HG03342 (cell line): ENCODE measurements around the gene CYGB.

Source experiments
- ATAC-seq: cut with Tn5 transposase; IDR thresholded peaks from one replicate; pipeline ENCODE4 v1.9.1; 2021; ENCODE audit warnings: mild to moderate bottlenecking, moderate library complexity; ENCODE audit not compliant: unreplicated experiment

CYGB gene

GRCh38 chr17:76501827-76502307, 35.6 kb downstream of the CYGB start:
- no peak for ATAC-seq

DNA sequence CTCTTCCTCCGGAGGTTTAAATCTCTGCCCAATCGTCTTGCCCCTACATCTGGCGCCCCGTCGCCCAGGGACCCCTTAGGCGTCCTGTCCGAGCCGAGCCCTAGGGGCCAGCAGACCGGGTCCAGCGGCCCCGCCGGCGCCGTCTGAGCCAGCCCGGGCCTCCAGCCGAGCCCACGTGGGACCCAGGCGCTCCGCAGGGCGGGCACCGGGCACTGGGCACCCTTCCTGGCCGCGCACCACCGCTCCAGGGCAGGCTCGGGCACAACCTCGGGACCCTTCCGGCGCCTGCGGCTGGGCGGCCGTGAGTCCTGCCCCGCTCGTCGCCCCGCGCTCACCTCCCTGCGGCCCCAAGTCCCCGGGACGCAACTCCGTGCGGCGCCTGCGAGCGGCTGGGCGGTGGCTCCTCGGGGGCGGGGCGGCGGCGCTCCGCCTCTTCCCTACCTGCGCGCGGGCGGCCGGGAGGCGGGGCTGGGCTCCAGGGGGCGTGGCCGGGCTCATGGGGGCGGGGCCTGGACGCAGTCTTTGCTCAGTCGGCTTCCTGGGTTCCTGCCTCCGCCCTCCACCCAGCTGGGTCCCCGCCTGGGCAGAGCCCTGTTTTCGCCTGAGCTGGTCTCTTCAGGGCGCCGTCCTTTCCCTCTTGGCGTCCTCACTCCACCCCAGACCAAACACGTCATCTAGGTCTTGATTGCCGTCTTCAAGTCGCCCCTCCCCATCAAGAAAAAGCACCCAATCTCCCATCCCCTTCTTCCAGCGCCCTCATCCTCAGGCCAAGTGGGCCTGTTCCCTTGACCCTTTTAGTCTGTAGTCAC, 36.3 kb downstream of the CYGB start, which contains the start of gene RHBDF2:
Gene RHBDF2 (minus strand): TSS at position 406 of the 809 bp plus-strand sequence. CDS start 19,899 bp downstream, outside the sequence.
- ATAC-seq: peak; percentile 69

DNA sequence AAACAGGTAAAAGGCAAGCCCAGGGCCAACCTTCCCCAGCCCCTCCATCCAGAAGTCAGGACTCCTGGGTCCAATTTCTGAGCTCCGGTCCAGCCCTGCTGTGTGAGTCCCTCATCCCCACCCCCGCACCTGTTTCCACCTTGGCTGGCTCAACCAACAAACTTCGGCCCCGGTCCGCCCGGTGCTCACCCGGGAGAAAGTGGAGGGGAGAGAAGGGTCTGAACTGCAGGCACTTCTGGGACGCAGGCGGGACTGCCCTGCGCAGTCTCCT, 36.8 kb downstream of the CYGB start:
- no peak for ATAC-seq

DNA sequence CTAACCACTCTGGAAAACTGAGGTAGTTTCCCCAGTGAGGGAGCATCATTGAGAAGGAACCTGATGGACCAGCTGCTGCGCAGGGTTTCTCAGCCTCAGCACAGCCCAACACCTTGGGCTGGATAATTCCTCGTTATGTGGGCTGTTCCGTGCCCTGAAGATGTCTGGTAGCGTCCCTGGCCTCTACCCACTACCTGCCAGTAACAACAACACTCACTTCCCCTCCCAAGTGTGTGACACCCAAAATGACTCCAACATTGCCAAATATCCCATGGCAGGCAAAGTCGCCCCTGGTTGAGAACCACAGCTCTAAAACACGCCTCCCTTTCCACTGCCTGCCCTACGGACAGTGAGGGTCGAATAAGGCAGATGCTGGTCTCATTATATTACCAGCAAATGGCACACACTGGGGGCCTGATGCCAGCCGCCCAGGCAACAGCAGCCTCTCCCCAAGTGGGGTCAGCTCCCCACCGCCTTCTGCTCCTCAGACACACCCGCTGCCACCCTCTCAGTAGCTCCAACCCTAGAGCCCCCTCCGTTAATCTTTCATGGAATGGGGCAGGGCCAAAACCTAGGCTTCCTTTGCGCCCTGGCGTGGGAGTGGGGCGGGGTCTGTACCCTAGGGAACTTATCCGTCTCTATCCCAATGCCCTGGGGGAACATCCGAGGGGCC, 37.3 kb downstream of the CYGB start:
- ATAC-seq: no peak

GRCh38 chr17:76499267-76499667, 38.2 kb downstream of the CYGB start:
- ATAC-seq: no peak

DNA sequence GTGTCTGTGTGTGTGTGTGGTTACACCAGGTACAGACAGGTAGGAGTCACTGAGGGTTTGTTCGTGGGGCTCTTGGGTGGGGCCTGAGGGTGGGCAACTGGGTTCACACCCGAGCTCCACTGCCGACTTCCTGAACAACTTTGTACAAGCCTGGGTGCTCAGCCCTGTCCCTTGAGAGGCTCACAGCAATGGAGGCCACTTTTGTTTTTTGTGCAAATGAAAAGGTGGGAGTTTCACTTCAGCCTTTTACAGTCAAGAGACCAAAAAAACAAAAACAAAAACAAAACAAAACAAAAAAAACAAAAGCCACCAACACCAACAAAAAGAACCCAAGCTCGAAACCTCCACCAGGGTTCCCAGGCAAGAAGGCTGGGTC, 38.6 kb downstream of the CYGB start:
- ATAC-seq: no peak

DNA sequence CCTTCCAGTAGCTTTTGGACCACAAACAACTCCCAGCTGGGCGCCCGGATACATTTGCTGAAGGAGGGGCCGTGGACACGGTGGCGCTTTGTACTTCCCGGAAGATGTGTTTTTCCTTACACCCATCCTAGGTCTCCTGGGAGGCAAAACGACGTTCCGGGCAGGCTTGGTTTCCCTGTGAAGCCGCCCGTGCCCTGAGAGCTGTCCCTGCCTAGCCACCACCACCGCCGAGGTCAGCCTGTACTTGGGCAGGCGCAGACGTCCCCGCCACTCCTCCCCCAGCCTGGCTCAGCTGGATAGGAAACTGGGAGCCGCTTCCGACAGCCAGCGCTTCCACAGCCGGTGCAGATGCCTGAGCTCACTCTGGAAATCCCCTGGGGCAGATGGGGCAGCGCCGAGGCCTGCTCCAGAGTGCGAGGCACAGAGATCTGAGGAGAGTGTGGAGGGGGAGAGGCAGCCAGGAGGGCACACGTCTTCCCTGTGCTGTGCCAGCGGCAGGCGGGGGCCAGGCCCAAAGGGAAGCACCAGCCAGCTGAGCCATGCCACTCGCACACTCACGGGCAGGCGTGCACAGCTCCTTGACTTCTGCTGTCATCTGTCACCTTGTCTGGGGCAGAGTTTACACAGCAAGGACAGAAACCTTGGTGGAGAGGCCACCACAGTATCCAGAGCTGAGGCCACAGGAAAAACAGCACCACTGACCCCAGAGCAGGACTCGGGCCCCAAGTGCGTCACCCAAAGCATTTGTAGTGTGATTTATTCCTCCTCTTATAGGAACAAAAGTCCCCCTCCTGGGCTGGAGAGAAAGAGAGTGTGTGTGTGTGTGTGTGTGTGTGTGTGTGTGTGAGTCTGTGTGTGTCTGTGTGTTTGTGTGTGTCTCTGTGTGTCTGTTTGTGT, 39.3 kb downstream of the CYGB start:
- no peak for ATAC-seq

GRCh38 chr17:76497699-76497978, 39.9 kb downstream of the CYGB start:
- no peak for ATAC-seq

GRCh38 chr17:76496464-76496863, 41.0 kb downstream of the CYGB start:
- no peak for ATAC-seq

DNA sequence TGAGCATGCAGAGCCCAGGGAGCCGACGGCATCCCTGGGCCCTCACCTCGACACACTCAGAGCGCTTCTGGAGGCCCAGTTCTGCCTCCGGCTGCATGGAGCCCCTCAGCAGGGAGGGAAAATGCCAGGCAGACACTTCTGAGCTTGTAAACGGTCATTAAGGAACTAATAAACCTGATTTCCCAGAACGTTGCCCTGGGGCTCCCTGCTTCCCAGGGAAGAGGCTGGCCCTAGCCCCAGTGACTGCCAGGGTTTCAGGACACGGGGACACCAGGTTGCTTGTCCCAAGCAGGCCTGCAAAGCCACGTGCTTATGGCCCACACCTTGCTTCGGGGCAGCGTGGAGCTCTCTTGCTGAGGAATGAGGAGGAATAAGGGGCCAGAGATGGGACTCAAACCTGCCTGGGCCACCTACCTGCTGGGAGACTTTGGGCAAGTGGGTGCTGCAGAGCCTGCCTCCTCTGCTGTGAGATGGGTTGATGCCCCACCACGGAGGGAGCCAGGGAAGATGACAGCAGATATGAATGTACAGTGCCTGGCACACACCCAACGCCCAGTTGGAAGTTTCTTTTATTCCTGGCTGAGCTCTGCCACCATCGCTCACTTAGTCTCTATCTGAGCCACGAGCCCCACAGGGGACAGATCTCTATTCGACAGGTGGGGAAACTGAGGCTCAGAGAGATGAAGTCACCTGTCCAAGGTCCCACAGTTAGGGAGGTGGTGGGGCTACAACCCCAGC, 41.7 kb downstream of the CYGB start:
- ATAC-seq: no peak

DNA sequence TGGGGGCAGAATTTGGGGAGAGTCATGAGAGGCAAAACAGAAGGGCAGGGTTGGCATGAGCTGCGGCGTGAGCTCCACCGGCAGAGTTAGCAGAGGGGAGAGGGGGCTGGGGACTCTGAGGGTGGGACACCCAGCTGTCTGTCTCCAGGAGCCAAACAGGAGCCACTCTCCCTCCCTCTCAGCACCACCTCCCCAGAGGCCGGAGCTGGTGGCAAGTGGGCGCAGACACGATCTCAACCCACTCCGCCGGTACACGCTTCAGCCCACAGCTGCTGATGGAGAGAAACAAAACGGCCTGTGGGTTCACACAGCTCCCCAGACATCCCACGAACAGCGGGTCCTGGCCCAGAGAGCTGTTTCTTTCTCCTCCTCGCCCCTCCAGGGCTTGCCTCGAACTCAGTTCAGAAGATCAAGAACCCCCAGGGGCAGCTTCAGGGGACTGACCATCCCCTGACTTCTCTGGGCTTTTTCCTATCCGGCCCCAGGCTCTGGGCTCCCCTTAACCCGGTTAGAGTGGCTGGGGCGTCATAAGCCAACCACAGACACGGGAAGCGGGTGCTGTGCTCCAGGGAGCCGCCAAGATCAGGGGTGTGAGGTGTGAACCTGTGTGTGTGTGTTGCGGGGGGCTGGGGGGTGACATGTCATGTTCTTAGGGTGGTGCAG, 43.9 kb downstream of the CYGB start:
- ATAC-seq: peak; percentile 1

DNA sequence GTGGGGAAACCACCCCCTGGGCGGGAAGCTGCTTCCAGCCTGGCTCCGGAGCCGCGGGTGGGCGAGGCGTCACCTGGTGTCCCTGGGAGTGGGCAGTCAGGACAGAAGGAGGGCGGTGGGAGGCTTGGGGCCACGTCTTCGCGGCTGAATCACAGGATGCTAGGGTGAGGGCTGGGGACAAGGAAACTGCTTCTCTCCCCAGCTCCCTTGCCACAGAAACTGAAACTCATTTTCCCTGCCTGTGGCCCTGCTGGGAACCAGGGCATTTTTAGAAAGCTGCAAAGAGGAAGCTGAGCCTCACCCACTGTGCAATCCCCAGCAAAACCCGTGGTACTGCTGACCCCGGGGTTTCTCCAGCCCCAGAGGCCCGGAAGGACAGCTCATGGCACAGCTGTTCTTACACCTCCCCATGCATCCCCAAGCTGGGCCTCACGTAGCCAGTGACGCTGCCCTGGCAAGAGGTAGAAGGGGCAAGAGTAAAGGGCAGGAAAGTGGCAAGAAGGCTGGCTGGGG, 44.5 kb downstream of the CYGB start:
- peak; percentile 41 for ATAC-seq

DNA sequence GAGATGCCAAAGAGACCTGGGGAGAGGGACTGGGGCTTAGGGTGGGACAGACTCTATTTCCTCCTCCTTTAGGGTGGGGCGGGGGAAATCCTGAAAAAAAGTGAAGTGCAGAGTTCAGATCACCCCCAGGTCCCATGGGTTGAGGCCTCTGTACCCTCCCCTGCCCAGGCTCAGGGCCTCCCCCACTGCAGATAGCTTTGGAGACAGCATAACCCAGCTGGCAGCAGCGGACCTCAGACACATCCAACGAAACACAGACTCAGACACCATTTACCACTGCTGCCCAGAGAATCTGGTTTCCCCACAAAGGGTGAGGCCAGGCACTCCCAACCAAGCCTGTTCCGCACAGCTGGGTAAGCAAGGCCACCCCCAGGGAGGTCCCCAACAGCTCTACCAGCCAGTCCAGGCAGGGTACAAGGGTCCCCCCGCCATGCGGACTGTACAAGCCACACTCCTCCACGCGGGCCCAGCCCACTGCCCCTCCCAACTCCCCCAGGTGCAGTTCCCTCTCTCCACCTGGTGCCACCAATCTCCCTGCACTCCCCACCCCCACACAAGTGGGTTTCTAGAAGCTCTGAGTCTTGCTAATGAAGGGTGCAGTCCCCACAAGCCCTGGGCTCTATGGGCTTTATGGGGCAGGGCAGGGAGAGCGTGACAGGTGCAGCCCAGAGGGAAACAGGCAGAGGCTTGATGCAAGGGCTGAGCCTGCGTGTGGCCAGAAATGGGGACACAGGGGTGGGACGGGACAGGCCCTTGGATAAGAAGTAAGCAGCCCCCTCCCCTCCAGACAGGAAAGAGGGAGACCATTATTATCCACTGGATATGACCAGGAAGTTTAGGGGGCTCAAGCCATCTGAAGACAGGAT, 45.2 kb downstream of the CYGB start:
- peak; percentile 32 for ATAC-seq

DNA sequence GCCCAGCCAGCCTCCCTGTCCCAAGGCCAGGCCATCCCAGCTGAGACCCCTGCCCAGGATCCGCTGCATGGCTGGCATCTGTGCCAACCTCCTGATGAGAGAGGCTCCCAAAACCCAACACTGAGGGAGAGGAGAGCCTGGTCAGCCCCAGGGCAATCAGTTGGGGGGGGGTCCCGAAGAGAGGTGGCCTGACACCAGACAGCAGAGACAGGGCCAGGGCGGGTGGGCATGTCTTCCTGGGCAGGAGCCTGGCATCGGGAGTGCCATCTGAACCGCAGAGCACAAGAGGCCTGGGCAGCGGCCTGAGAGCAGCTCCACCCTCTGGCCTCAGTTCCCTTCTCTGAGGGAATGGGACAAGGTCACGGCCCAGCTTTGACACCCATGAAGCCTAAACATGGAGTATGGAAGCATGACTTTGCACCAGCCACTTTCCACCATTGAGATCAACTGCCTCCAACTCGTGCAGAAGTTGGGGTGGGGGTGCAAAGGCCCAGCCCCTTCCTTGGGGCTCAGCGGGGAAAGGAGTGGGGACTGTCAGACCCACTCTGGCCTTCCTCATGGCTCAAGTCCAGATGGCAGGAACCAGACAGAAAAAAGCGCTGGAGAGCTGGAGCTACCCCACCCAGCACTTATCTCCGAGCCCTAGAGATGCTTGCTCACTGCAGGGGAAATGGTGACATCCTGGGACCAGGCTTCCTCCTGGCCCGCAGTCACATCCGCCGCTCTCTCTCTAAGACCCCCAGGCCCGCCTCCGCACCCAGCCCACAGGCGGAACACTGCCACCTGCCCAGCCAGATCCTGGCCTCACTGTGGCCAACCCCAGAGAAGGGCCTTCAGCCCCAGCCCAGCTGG, 46.0 kb downstream of the CYGB start:
- peak; percentile 10 for ATAC-seq

DNA sequence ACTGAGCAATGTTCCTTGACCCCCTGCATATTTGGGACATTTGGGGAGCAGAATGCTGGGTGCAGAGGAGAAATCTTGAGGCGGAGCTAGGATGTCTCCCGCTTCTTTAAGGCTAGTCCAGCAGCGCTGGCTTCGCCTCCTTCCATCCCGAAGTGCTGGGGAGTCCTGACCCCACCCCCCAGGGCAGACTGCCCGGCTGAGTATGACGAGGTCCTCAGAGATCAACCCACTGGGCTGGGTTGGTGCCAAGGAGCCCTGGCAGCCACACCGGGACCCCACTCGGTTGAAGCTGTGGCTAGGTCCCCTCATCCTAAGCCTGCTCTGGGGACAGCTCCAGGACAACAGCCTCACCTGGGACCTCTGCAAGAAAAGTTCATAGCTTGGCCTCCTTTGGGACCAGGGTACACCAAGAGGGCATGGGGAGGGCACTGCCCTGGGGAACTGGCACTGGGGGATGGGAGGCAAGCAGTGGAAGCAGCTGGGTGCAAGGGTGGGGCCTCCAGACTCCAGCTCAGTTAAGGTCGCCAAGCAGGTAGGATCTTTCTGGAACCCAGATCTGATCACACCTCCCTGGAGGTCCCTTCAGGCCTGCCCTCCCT, 47.3 kb downstream of the CYGB start:
- ATAC-seq: no peak

GRCh38 chr17:76487451-76488192, 49.9 kb downstream of the CYGB start:
- ATAC-seq: no peak

DNA sequence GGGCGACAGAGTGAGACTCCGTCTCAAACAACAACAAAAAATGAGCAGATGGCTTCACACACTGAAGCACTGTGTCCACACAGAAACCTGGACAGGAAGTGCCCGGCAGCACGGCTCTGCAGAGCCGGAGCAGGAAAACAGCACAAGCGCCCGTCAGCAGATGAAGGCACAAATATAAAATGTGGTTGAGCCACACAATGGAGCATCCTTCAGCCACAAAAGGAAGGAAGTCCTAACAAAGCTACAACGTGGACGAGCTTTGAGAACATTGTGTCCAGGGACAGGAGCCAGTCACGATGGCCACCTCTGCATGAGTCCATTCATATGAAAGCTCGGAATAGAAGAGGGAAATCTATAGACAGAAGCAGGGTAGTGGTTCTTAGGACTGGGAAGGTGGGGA, 51.9 kb downstream of the CYGB start:
- no peak for ATAC-seq
